ENCODE data around the gene GPC5. TPM values are rescaled to one million over a fixed set of nuclear protein-coding genes. Genes with fewer than 3 reads are reported as not detected.

The GPC5 gene
- polyA plus RNA-seq, 2 of the 4 experiments (the other 2 are of a cell fraction), result not detected

DNA sequence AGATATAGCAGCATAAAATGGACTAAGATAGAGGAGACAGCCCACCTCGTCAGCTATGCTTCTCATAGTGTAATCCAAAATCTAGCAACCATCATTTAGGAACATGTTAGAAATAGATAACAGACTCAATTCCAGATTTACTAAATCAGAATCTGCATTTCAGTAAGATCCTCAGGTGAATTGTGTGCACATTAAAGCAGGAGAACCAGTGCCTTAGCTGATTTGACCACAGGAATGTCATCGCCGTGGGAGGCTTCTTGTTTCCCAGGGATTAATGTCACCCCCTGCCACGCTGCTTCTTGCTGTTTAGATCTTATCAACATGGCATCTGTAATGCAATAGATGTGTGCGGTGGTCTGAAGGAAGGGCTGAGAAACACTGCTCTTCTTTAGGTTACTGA is 84.0 kb downstream of the GPC5 start:
- ATAC-seq, result no peak
- CTCF ChIA-PET, result no interaction called here

DNA sequence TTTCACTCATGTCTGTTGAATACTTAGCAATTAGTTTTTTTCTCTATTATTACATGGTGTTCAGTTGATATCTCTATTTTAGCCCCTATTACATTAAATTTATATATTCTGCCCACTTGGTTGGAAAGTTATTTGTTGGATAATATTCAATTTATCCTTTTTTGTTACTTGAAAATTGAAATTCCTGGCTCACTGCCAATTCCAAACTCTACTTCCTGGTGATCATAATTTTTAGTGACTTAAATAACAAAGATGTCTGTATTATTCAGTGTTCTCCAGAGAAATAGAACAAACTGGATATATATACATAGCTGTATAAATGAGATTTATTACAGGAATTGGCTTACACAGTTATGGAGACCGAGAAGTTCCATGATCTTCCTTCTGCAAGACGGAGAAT is 93.6 kb downstream of the GPC5 start:
- CTCF ChIA-PET, result no interaction called here
- Histone ChIP-seq H3K27ac (no peak overlapping the region), H3K4me3 (no peak overlapping the region), H3K4me2 (no peak overlapping the region), H3K4me1 (no peaks in the 10 kb centered on the region), H3K9me3 (no peaks in the 10 kb centered on the region)
- TF ChIP-seq CHD4 (IDR thresholded peaks at IDR 0.05; ENCODE audit: borderline replicate concordance), result no peak
- TF ChIP-seq GATA3 (IDR thresholded peaks at IDR 0.05; ENCODE audit: borderline replicate concordance), result no peak
- TF ChIP-seq PHF8 (IDR thresholded peaks at IDR 0.05; ENCODE audit: borderline replicate concordance, low read depth), result no peak
- TF ChIP-seq, protein P1, sequence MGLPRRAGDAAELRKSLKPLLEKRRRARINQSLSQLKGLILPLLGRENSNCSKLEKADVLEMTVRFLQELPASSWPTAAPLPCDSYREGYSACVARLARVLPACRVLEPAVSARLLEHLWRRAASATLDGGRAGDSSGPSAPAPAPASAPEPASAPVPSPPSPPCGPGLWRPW (IDR thresholded peaks at IDR 0.05), result no peak
- TF ChIP-seq FOSB (CRISPR knock-in tag; IDR thresholded peaks at IDR 0.05), result no peak
- FAIRE-seq (no peak), DNase-seq (ENCODE audit: low read depth in 1 of 2, low spot score in 1 of 2) (no peak), ATAC-seq (no peak)
- POLR2A ChIA-PET, result no interaction called here
- WGBS (ENCODE audit: missing lambda C conversion rate), result 28% methylated on average over 2 of the region's 2 CpGs

More for the DNA sequence above, 84.0 kb downstream of the GPC5 start:
- Histone ChIP-seq H3K4me1 (no peaks in the 10 kb centered on the region), H3K4me3 (no peak overlapping the region), H3K4me2 (no peak overlapping the region), H3K9me3 (no peaks in the 10 kb centered on the region), H3K27ac (no peak overlapping the region)
- POLR2A ChIA-PET, result no interaction called here
- TF ChIP-seq CBX2 (IDR thresholded peaks at IDR 0.05; ENCODE audit: borderline replicate concordance, low read depth) (no peak), GATA3 (IDR thresholded peaks at IDR 0.05; ENCODE audit: borderline replicate concordance) (no peak), ZC3H11A (IDR thresholded peaks at IDR 0.05) (no peak), SMC3 (IDR thresholded peaks at IDR 0.05) (no peak), NPAS2 (CRISPR knock-in tag; IDR thresholded peaks at IDR 0.05; ENCODE audit: borderline replicate concordance) (no peak), POLR2AphosphoS2 (conservative IDR thresholded peaks at IDR 0.05; ENCODE audit: low read length) (no peak), HOXB13 (CRISPR knock-in tag; IDR thresholded peaks at IDR 0.05; ENCODE audit: low read depth) (no peak), ZSCAN20 (CRISPR knock-in tag; IDR thresholded peaks at IDR 0.05) (no peak), PHF8 (IDR thresholded peaks at IDR 0.05; ENCODE audit: borderline replicate concordance, low read depth) (no peak), HDAC2 (IDR thresholded peaks at IDR 0.05) (no peak), HOXA7 (CRISPR knock-in tag; IDR thresholded peaks at IDR 0.05) (no peak), TP53 (CRISPR knock-in tag; IDR thresholded peaks at IDR 0.05) (no peak), HOXB5 (CRISPR knock-in tag; IDR thresholded peaks at IDR 0.05) (no peak)
- TF ChIP-seq, protein P2, sequence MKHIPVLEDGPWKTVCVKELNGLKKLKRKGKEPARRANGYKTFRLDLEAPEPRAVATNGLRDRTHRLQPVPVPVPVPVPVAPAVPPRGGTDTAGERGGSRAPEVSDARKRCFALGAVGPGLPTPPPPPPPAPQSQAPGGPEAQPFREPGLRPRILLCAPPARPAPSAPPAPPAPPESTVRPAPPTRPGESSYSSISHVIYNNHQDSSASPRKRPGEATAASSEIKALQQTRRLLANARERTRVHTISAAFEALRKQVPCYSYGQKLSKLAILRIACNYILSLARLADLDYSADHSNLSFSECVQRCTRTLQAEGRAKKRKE (CRISPR knock-in tag; IDR thresholded peaks at IDR 0.05; ENCODE audit: low read depth), result no peak
- TF ChIP-seq, protein P3, sequence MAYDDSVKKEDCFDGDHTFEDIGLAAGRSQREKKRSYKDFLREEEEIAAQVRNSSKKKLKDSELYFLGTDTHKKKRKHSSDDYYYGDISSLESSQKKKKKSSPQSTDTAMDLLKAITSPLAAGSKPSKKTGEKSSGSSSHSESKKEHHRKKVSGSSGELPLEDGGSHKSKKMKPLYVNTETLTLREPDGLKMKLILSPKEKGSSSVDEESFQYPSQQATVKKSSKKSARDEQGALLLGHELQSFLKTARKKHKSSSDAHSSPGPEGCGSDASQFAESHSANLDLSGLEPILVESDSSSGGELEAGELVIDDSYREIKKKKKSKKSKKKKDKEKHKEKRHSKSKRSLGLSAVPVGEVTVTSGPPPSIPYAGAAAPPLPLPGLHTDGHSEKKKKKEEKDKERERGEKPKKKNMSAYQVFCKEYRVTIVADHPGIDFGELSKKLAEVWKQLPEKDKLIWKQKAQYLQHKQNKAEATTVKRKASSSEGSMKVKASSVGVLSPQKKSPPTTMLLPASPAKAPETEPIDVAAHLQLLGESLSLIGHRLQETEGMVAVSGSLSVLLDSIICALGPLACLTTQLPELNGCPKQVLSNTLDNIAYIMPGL (CRISPR knock-in tag; IDR thresholded peaks at IDR 0.05; ENCODE audit: borderline replicate concordance), result no peak
- TF ChIP-seq, protein P4, sequence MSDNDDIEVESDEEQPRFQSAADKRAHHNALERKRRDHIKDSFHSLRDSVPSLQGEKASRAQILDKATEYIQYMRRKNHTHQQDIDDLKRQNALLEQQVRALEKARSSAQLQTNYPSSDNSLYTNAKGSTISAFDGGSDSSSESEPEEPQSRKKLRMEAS (IDR thresholded peaks at IDR 0.05), result no peak
- 14% methylated on average over 5 of the region's 5 CpGs for WGBS (ENCODE audit: missing lambda C conversion rate)
- FAIRE-seq (no peak), DNase-seq (ENCODE audit: low read depth in 1 of 2, low spot score in 1 of 2) (no peak)

DNA sequence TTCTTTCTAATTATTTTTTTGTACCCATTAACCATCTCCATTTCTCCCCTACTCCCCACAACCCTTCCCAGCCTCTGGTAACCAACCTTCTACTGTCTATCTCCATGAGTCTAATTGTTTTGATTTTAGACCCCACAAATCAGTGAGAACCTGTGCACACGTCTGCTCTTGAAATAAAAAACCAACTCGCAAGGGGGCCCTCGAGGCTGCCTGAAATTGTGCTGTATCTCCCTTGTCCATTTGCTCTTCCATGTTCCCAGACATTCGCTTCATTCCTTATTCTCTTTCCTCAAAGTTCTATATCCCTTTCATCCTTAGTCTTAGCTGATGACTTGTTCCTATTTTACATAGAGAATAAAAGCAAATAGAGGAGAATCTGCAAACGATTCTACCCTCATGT is 95.0 kb downstream of the GPC5 start:
- ATAC-seq (no peak), DNase-seq (ENCODE audit: low read depth in 1 of 2, low spot score in 1 of 2) (no peak), FAIRE-seq (no peak)
- POLR2A ChIA-PET, result no interaction called here
- CTCF ChIA-PET, result no interaction called here
- Histone ChIP-seq H3K27ac (no peak overlapping the region), H3K9me3 (no peaks in the 10 kb centered on the region), H3K4me2 (no peak overlapping the region), H3K4me3 (no peak overlapping the region), H3K4me1 (no peaks in the 10 kb centered on the region)
- WGBS (ENCODE audit: missing lambda C conversion rate), result 10% methylated on average over 5 of the region's 5 CpGs
- TF ChIP-seq CBX8 (IDR thresholded peaks at IDR 0.05) (no peak), FOSB (CRISPR knock-in tag; IDR thresholded peaks at IDR 0.05) (no peak), POLR2AphosphoS2 (conservative IDR thresholded peaks at IDR 0.05; ENCODE audit: low read length) (no peak), JUNB (IDR thresholded peaks at IDR 0.05) (no peak), MAFK (IDR thresholded peaks at IDR 0.05; ENCODE audit: partially characterized antibody) (no peak), CEBPB (IDR thresholded peaks at IDR 0.05) (no peak), HOXB5 (CRISPR knock-in tag; IDR thresholded peaks at IDR 0.05) (no peak), EHF (CRISPR knock-in tag; IDR thresholded peaks at IDR 0.05) (no peak), RNF2 (IDR thresholded peaks at IDR 0.05; ENCODE audit: borderline replicate concordance, low read depth) (no peak), MYC (IDR thresholded peaks at IDR 0.05; ENCODE audit: borderline replicate concordance, low read length) (no peak)
- TF ChIP-seq, protein P2 (CRISPR knock-in tag; IDR thresholded peaks at IDR 0.05; ENCODE audit: low read depth), result no peak
- TF ChIP-seq, protein P1 (IDR thresholded peaks at IDR 0.05), result no peak
- TF ChIP-seq, protein P5, sequence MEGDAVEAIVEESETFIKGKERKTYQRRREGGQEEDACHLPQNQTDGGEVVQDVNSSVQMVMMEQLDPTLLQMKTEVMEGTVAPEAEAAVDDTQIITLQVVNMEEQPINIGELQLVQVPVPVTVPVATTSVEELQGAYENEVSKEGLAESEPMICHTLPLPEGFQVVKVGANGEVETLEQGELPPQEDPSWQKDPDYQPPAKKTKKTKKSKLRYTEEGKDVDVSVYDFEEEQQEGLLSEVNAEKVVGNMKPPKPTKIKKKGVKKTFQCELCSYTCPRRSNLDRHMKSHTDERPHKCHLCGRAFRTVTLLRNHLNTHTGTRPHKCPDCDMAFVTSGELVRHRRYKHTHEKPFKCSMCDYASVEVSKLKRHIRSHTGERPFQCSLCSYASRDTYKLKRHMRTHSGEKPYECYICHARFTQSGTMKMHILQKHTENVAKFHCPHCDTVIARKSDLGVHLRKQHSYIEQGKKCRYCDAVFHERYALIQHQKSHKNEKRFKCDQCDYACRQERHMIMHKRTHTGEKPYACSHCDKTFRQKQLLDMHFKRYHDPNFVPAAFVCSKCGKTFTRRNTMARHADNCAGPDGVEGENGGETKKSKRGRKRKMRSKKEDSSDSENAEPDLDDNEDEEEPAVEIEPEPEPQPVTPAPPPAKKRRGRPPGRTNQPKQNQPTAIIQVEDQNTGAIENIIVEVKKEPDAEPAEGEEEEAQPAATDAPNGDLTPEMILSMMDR (IDR thresholded peaks at IDR 0.05), result no peak
- TF ChIP-seq, protein P6, sequence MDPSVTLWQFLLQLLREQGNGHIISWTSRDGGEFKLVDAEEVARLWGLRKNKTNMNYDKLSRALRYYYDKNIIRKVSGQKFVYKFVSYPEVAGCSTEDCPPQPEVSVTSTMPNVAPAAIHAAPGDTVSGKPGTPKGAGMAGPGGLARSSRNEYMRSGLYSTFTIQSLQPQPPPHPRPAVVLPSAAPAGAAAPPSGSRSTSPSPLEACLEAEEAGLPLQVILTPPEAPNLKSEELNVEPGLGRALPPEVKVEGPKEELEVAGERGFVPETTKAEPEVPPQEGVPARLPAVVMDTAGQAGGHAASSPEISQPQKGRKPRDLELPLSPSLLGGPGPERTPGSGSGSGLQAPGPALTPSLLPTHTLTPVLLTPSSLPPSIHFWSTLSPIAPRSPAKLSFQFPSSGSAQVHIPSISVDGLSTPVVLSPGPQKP (IDR thresholded peaks at IDR 0.05; ENCODE audit: low read depth, low read length), result no peak

Measured in A549 (cell line).